IPS-11a (cell line): ENCODE measurements around the gene C1orf56.
"Not testable (repeated sequence)": the region's sequence is repeated elsewhere in the genome, so short reads cannot be mapped to it uniquely, and the experiment has no call there.

Source experiments
- H3K4me3 ChIP-seq: one replicate; pipeline ENCODE4 v1.5.1; 2013; ENCODE audit warnings: low read depth, low read length, control low read depth

C1orf56 gene

DNA sequence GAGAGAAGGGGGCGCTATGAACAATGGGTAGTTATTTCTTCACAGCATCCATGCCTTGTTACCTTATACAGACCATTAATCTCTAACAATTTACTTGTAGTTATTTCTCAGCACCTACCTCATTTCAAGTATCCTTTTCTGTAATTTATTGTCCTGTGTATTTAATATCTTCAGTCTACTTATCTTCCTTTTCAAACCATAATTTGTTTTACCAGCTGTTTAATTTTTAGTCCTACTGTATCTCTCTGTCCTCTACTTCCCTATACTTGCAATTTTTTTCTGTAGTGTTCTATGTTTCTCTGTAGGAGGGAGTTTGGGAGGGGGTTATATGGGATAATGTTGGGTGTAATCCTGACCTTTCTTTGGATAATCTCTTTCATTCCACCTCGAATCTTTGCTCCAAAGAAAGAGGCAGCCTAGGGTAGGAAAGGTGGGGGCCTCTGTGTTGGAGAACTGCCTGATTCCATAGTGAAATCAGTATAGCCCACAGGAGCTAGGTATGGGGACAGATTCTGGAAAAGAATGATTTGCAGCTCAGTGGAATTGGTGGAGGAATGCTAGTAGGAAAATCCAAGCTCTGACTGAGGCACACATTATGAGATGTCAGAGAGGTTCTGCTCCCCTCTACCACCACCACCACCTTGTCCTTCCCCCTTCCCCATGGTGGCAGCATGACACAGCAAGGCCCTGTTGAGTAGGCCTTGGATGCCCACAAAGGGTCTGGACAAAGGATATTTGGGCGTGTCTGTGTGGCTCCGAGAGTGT lies 13.3 kb downstream of the C1orf56 start:
- peak overlapping the region; percentile 91 for H3K4me3 ChIP-seq

GRCh38 chr1:151061704-151062103 lies 14.2 kb downstream of the C1orf56 start:
- H3K4me3 ChIP-seq, result peak overlapping the region; percentile 91

- H3K4me3 ChIP-seq, result no peak overlapping the region
Measured at GRCh38 chr1:151062741-151063371, 15.3 kb downstream of the C1orf56 start.

DNA sequence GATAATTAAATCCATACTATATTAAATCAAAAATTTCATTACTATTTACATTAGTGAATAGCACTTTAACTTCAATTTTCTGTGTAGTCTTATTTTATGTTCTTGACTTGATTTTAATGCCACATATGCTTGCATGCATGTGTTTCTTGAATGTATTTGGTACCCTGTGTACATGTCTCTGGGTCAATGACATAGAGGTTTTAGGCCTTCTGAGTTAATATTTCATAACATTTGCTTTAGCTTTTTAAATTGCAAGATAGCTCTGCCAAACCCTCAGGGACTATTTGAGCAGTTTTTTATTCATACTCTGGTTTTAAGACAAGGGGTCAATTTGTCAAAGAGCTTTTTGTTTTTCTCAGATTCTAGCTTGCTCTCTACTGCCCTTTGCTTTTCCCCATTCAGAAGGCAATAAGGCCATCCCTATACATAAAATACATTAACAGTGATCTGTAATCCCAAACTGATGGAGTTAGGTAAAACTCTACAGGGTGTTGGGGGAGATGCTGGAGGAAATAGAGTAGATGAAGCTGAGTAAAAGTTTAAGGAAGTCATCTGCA lies 17.6 kb downstream of the C1orf56 start:
- H3K4me3 ChIP-seq, result no peak overlapping the region

GRCh38 chr1:151067185-151067584 lies 19.6 kb downstream of the C1orf56 start:
- H3K4me3 ChIP-seq, result no peak overlapping the region

GRCh38 chr1:151069103-151069486 lies 21.5 kb downstream of the C1orf56 start:
- H3K4me3 ChIP-seq, result no peak overlapping the region

DNA sequence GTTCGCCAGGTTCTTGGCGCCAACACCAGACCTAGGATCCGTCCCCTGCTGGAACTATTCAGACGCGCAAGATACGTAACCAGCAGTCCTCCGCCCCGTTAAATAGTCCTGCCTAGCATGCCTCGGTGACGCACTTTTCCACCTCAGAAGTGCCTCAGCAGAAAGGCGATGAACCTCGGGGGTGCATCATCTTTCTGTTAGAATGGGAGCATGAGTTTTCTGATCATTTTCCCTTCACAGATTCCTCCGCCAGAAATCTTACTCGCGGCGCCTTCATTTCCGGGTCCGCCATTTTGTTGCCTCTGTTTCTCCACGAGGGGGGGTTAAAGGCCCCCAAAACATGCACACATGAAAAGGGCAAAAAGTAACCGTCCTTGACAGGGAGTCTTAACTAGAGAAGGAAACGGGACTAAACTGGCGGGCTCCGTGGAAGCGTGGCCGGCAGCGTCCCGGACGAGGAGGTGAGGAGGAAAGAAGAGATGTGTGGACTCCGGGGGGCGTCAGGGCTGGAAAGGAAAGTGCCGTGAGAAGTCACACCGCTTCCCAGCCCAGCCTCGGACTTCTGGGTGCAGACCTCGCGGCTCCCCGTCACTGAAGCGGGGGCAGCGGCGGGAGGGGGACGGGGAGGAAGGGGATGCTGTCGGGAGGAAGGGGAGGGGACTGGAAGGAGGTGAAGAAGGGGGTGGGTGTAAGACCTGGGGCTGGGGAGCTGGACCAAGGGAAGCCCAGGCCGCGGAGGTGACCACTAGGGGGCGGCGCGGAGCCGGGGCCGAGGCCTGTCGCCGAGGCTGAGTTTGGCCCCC lies 23.1 kb downstream of the C1orf56 start, which contains the start of gene GABPB2:
Gene GABPB2 (plus strand): TSS at position 288 of the 803 bp plus-strand sequence. CDS start 17,429 bp downstream, outside the sequence.
- H3K4me3 ChIP-seq, result peak within 1 kb of the TSS; percentile 79

DNA sequence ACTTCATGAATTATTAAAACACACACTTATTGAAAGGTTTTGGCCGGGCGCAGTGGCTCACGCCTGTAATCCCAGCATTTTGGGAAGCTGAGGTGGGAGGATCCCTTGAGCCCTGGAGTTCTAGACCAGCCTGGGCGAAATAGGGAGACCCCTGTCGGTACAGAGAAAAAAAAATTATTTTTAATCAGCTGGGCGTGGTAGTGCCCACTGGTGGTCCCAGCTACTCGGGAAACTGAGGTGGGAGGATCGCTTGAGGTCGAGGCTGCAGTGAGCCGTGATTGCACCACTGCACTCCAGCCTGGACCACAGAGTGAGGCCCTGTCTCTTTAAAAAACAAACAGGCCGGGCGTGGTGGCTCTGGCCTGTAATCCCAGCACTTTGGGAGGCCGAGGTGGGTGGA lies 24.7 kb downstream of the C1orf56 start:
- no peak overlapping the region for H3K4me3 ChIP-seq

DNA sequence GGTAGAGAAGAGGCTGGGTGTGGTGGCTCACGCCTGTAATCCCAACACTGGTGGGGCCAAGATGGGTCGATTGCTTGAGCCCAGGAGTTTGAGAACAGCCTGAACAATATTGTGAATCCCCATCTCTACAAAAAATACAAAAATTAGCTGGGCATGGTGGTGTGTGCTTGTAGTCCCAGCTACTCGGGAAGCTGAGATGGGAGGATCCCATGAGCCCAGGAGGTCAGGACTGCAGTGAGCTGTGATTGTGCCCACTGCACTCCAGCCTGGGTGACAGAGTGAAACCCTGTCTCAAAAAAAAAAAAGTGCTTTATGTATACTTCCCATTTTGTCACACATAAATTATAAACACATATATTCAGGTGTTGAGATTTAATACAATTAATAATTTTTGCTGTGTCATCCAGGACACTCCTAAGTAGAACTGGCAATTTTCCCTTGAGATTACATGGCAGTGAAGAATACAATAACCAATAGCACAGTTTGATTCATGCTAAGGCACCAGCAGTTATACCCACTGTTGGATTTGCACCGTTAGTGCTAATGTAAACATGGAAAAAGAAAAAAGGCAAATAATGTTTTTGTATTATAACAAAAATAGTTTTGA lies 38.5 kb downstream of the C1orf56 start:
- no peak overlapping the region for H3K4me3 ChIP-seq

- not testable (repeated sequence) for H3K4me3 ChIP-seq
Measured at GRCh38 chr1:151097426-151097825, 49.9 kb downstream of the C1orf56 start.

DNA sequence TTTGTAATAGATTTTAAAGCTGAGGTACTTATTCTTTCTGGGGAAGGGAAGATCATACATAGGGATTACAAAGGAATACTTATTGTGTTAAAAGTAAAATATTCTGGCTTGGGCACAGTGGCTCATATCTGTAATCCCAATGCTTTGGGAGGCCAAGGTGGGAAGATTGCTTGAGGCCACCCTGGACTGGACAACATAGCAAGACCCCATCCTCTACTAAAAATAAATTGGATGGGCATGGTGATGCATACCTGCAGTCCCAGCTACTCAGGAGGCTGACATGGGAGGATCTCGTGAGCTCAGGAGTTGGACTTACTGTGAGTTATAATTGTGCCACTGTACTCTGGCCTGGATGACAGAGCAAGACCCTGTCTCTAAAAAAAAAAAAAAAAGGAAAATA lies 50.6 kb downstream of the C1orf56 start:
- H3K4me3 ChIP-seq, result no peak overlapping the region
